GM10847 (cell line): Measurements from ENCODE around the gene OR1F1.

Experiments used
- POLR2A ChIP-seq: IDR thresholded peaks from 2 replicates; pipeline ENCODE4 v1.6.1; 2011; ENCODE audit not compliant: insufficient read length; ENCODE audit errors: extremely low read depth

Gene OR1F1

GRCh38 chr16:3164121-3164991 is 23.6 kb upstream of the OR1F1 start:
- TF ChIP-seq POLR2A: no peak

- TF ChIP-seq POLR2A: no peak
Measured at GRCh38 chr16:3165111-3165822, 22.7 kb upstream of the OR1F1 start.

DNA sequence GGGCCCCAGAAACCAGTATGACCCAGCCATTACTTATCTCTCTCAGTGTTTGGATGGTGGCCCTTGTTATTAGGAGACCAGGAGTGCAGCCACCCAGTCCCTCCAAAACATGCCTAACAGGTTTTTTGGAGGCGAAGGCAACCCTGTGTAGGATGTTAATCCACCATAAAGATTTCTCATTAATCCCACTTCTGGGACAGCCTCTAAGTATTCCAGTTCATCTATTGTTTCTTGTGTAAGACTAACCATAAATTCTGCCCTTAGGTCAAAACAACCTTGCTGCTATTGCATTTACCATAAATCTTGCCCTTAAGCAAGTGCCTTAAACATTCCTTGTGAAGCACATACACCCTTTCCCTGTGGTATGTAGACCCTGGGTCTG is 21.5 kb upstream of the OR1F1 start:
- TF ChIP-seq POLR2A: no peak

- TF ChIP-seq POLR2A: no peak
Measured at GRCh38 chr16:3170440-3171180, 17.4 kb upstream of the OR1F1 start.

- TF ChIP-seq POLR2A: no peak
Measured at GRCh38 chr16:3171181-3171854, 16.7 kb upstream of the OR1F1 start.

DNA sequence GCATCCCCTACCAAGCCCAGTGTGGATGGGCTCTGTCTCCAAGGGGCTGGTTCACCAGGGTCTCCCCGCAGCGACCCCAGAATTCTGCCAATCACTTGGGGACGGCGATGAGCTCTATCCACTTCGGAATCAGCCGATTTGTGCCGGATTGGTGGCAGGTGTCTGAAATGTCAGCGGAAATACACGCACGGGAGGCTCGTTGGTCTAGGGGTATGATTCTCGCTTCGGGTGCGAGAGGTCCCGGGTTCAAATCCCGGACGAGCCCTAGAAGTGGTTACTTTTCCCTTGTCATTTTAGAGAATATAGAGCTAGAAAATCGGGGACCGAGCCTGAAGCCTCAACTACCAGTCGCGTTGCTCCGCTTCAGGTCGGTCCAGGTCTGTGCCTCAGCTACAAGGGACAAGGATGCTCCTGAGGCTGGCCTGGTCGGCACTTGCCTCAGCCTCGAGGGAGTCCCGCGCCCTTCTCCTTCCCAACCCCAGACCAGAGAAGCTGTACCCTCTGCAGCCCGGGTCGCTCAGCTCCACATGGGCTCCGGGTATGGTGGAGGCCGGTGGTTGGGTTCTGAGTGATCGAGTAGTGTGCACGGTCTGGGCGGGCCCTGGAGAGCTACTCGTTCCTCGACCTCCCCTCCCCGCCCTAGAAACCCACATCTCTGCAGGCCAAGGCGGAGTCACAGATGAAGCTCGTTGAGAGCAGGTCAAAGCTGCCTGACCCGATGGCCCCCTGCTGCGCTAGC is 16.0 kb upstream of the OR1F1 start:
- TF ChIP-seq POLR2A: no peak

DNA sequence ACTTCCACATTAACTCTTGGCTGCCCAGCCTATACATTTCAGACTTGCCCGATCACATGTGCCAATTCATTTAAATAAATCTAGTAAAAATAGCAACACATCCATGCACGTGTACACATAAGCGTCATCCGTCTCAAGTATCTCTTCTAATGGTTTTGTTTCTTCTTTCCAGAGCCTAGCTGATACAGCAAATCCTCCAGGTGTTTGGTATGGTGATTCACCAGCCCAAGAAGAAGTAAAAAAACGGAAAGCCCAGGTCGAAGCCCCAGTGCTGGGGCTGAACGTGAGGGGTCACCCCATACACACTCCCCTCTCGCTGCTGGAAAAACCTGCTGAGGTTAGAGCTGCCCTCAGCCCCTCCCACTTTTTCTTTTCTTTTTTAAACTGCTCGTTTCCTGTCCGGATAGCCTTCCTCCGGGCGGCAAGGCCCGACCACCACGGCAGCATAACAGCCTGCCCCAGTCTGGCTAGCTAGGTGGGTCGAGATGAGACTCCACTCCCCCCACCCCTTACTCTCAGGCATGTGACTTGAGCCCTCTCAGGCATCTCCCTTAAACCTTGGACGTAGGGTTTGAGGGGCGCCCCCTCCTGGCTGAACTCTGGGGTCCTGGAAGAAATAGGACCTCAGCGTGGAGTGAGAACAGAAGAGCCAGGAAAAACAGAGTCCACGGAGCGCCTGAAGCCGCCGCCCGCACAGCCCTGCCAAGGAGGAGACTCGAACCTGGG is 13.9 kb upstream of the OR1F1 start:
- no peak for TF ChIP-seq POLR2A

GRCh38 chr16:3174618-3175148 is 13.3 kb upstream of the OR1F1 start:
- no peak for TF ChIP-seq POLR2A

DNA sequence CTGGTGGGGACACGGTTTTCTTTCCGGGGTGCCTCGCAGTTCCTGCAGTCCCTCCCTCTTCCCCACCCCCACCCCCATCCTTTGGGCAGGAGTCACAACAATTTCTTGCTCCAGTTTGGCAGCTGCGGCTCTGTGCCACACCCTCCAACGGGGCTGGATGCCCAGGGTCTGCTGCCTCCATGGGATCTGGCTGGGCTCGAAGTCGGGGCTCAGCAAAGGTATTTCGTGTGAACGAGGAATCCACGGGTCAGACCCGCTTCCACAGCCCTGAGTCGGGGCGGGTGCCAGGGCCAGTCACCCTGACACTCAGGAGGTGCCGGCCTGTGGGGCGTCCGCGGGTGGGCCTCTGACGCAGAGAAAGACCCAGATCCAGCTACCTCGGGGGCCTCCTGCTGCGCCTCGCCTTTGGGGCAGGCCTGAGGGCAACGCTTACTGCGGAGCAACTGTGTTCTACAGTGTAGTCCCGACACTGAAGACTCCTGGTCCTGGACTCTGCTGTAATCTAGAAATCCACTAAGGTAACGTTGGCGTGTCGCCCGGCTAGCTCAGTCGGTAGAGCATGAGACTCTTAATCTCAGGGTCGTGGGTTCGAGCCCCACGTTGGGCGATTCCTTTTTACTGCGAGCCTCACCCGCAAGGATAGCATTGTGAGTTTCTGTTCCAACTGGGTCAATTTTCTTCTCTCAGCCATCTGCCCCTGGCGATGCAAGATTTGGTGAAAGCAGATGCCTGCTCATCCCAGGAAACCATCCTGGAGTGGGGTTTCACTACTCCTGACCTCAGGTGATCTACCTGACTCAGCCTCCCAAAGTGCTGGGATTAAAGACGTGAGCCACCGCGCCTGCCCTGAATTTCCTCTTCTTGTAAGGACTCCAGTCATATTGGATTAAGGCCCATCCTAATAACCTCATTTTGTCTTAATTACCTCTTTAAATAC is 12.6 kb upstream of the OR1F1 start:
- no peak for TF ChIP-seq POLR2A

GRCh38 chr16:3179651-3180050 is 8.4 kb upstream of the OR1F1 start:
- no peak for TF ChIP-seq POLR2A

- TF ChIP-seq POLR2A: no peak
Measured at GRCh38 chr16:3180445-3180878, 7.5 kb upstream of the OR1F1 start.

- TF ChIP-seq POLR2A: no peak
Measured at GRCh38 chr16:3182608-3183444, 5.2 kb upstream of the OR1F1 start.
